ENCODE results near the gene TMEM198. TPM values are rescaled to one million over a fixed set of nuclear protein-coding genes. Genes with fewer than 3 reads are reported as not detected.

The TMEM198 gene
- total RNA-seq, 1 donor from 2014 or later = 1.4 TPM

GRCh38 chr2:219537657-219538488, 6.0 kb upstream of the TMEM198 start:
- H3K36me3 ChIP-seq = peaks cover 32% of the 10 kb centered on the region
- no peak for DNase-seq
- peaks cover 16% of the 10 kb centered on the region for H3K4me1 ChIP-seq
- no peak overlapping the region for H3K4me3 ChIP-seq
- H3K27ac ChIP-seq = no peak overlapping the region
- H3K27me3 ChIP-seq (ENCODE audit: low read depth) = peaks cover 15% of the 10 kb centered on the region
- intact Hi-C loops (cut with DNase I) = loop anchor here (10.0 kb wide), 1 partner anchor 133 kb away; no protein-coding TSS in a partner anchor
- no peaks in the 10 kb centered on the region for H3K9me3 ChIP-seq
- TF ChIP-seq CTCF (IDR thresholded peaks at IDR 0.05) = no peak
- no peak for ATAC-seq

GRCh38 chr2:219538504-219538951, 5.3 kb upstream of the TMEM198 start:
- no peak for ATAC-seq
- Histone ChIP-seq H3K9me3 (no peaks in the 10 kb centered on the region), H3K27me3 (ENCODE audit: low read depth) (peaks cover 9% of the 10 kb centered on the region), H3K4me1 (peaks cover 22% of the 10 kb centered on the region), H3K27ac (no peak overlapping the region), H3K36me3 (peaks cover 32% of the 10 kb centered on the region), H3K4me3 (no peak overlapping the region)
- TF ChIP-seq CTCF (IDR thresholded peaks at IDR 0.05) = no peak
- intact Hi-C loops (cut with DNase I) = loop anchor here (10.0 kb wide), 1 partner anchor 134 kb away; no protein-coding TSS in a partner anchor
- DNase-seq = no peak

- peaks cover 24% of the 10 kb centered on the region for H3K4me1 ChIP-seq
- DNase-seq (no peak), ATAC-seq (no peak)
- no peak overlapping the region for H3K27ac ChIP-seq
- no peak for TF ChIP-seq CTCF (IDR thresholded peaks at IDR 0.05)
- peaks cover 32% of the 10 kb centered on the region for H3K36me3 ChIP-seq
- H3K9me3 ChIP-seq = no peaks in the 10 kb centered on the region
- peaks cover 8% of the 10 kb centered on the region for H3K27me3 ChIP-seq (ENCODE audit: low read depth)
- intact Hi-C loops (cut with DNase I) = loop anchor here (10.0 kb wide), 1 partner anchor 134 kb away; no protein-coding TSS in a partner anchor
- H3K4me3 ChIP-seq = no peak overlapping the region
These were observed 4.7 kb upstream of the TMEM198 start for GRCh38 chr2:219538956-219539788.

- H3K27ac ChIP-seq = no peak overlapping the region
- H3K4me1 ChIP-seq = peaks cover 30% of the 10 kb centered on the region
- peaks cover 32% of the 10 kb centered on the region for H3K36me3 ChIP-seq
- ATAC-seq (no peak), DNase-seq (no peak)
- H3K9me3 ChIP-seq = no peaks in the 10 kb centered on the region
- H3K4me3 ChIP-seq = no peak overlapping the region
- peaks cover 8% of the 10 kb centered on the region for H3K27me3 ChIP-seq (ENCODE audit: low read depth)
- TF ChIP-seq CTCF (IDR thresholded peaks at IDR 0.05) = no peak
- intact Hi-C loops (cut with DNase I) = loop anchor here (10.0 kb wide), 1 partner anchor 135 kb away; no protein-coding TSS in a partner anchor
These were observed 3.7 kb upstream of the TMEM198 start for GRCh38 chr2:219539926-219540678.

All from lower lobe of right lung (tissue), 2 donors.